Sciatic nerve (tissue), 2 donors: ENCODE data around the gene SPG7. TPM values are rescaled to one million over a fixed set of nuclear protein-coding genes. Genes with fewer than 3 reads are reported as not detected.

Experiments
- ATAC-seq: fragments of 200-7000 bp; cut with Tn5 transposase; one replicate; pipeline ENCODE4 v1.9.1; 2020; ENCODE audit warnings: mild to moderate bottlenecking, moderate library complexity
- DNase-seq: peaks from one replicate; pipeline ENCODE4 v3.0.0-alpha.2; 2020; ENCODE audit warnings: low spot score
- intact Hi-C: fragments of 100-400 bp; cut with DNase I; formaldehyde crosslinking; loops from one replicate; pipeline ENCODE4 v1.14.2; 2022
- total RNA-seq: library from RNA; stranded (reverse); fragmentation: NEBNext Ultra II Directional; extraction: Animal tissue kit (Norgen Biotek cat#: 25700); gene quantifications from one replicate; pipeline ENCODE4 v1.2.1, GENCODE V29; 2021
- donor health status: DM: no; HTN: no; CAD: no.
- donor health status: DM: no; HTN: no; CAD: no.

The SPG7 gene
- total RNA-seq, 1 donor from 2014 or later, result 104 TPM

DNA sequence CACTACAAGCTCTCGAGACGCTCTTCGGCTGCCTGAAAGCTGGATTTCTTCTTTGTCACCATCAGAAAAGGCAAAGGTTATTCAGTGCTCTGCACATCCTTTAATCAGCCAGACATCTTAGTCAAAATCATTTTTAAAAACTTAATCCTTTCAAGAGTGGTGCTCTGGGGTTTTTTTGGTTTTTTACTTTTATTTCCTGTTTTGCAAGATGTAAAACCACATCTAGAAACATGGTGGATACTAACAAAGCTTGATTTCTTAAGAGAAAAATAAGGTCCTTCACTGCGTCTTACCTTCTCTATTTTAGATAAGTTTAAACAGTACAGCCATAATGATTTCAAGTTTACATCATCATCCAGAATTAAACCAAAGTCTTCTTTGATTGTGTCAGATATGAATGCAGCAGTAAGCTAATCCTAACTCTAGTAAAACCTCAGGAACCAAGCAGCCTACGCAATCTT, 24.1 kb upstream of the SPG7 start:
- intact Hi-C loops, result no loop called here
- ATAC-seq (no peak), DNase-seq (no peak)

- intact Hi-C loops, result no loop called here
- ATAC-seq (no peak), DNase-seq (no peak)
These were observed 23.1 kb upstream of the SPG7 start for GRCh38 chr16:89484923-89485679.

GRCh38 chr16:89485701-89486246, 22.4 kb upstream of the SPG7 start:
- ATAC-seq, result no peak
- intact Hi-C loops, result no loop called here
- no peak for DNase-seq

DNA sequence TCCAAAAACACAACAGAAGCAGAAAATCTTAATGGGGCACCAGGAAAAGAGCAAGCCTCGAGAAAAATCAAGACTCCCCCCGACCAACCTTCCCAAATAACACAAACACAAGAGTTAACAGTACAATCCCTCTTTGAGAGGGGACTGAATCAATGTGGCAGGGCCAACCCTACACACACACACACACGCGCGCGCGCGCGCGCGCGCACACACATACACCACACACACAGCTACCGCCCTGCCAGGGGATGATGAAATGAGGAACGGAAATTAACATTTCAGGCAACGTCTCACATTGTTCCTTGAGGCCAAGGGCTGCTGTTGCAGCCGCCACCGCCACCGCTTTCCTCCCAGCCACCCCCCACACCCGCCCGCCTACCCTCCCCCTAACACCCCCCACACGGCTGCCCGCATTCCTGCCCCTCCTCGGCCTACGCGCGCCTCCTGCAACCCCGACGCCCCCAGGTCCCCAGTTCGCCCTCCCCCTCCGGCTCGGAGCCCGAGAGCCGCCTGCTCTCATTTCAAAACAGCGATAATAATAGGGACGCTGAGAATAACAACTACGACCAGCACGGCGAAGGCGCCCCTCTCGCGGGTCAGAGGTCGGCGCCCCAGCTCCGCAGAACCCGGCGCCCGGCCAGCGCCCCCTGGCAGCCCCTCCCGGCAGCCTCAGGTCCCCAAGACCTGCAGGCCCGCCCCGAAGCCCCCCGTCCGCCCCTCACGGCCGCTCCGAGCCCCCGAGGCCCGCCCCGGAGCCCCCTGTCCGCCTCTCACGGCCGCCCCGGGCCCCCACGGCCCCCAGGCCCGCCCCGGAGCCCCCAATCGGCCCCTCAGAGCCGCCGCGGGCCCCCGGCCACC, 18.9 kb upstream of the SPG7 start:
- ATAC-seq (peak; percentile 78), DNase-seq (peak; percentile 88)
- intact Hi-C loops, result no loop called here

- DNase-seq (no peak), ATAC-seq (no peak)
- intact Hi-C loops, result loop anchor here (10.0 kb wide), 1 partner anchor 155 kb away; no protein-coding TSS in a partner anchor
These were observed 18.2 kb upstream of the SPG7 start for GRCh38 chr16:89489898-89490438.

GRCh38 chr16:89490439-89491237, 17.6 kb upstream of the SPG7 start, which contains the start of gene ANKRD11:
TSS of gene ANKRD11 (minus strand) at chr16:89490561. CDS start at chr16:89317019, 173,542 bp downstream.
- DNase-seq (peak; percentile 99), ATAC-seq (peak; percentile 99)
- intact Hi-C loops, result loop anchor here (10.0 kb wide), 1 partner anchor 156 kb away; no protein-coding TSS in a partner anchor

DNA sequence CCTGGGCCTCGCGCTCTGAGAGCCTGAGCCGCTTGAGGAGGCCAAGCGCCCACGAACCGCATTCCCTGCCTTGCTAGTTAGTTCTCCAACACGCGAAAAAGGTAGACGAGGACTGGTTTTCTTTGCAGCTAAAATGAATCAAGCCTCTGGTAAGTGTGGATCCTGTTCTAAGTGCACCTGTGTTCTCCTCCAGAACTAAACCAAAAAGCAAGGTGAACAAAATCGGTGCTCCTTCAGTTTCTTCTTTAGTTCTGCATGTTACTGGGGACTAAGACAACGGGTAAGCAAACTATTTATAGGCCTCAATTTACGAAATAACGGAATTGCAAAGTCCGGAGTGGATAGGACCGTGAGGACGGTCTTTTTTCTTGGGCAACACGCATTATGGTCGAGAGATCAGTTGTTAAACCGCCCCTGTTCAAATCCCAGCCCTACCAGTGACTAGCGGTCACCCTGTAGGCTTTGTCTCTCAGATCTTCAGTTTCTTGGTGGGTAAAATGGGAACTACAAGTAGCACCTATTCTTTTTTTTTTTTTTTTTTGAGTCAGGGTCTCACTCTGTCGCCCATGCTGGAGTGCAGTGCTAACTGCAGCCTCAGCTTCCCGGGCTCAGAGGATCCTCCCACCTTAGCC, 16.8 kb upstream of the SPG7 start:
- ATAC-seq (no peak), DNase-seq (no peak)
- intact Hi-C loops, result loop anchor here (10.0 kb wide), 1 partner anchor 157 kb away; no protein-coding TSS in a partner anchor

DNA sequence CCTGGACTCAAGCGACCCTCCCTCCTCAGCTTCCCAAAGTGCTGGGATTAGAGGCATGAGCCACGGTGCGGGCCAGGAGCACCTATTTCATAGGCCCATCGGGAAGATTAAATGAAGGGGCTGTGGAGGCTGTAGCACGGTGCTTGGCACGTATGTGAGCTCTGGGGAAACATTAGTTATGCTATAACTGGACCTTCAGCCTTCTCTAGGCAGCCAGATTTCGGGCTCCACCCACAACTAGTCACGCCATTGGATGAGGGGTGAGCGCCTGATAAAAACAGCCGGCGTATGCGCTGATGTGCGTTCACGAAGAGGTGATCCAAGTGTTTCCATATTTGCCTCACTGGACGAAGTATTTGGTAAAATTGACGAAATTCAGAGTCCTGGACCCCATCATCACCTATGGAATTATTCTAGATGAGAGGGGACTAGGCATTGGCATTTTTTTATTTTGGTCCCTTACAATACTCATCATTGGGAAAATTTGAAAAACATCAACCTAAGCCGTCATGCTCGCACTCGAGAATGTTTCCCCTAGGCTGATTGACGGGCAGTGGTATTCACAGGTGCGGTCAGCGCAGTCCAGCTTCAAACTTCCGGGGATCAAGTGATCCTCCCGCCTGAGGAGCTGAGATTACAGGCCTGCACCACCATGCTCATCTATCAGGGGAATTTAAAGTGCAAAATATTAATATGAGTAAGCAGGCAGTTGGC, 16.1 kb upstream of the SPG7 start:
- intact Hi-C loops, result loop anchor here (10.0 kb wide), 1 partner anchor 157 kb away; no protein-coding TSS in a partner anchor
- ATAC-seq (no peak), DNase-seq (no peak)

- DNase-seq, result no peak
- intact Hi-C loops, result loop anchor here (10.0 kb wide), 1 partner anchor 159 kb away; no protein-coding TSS in a partner anchor
- no peak for ATAC-seq
These were observed 14.4 kb upstream of the SPG7 start for GRCh38 chr16:89493776-89494175.

DNA sequence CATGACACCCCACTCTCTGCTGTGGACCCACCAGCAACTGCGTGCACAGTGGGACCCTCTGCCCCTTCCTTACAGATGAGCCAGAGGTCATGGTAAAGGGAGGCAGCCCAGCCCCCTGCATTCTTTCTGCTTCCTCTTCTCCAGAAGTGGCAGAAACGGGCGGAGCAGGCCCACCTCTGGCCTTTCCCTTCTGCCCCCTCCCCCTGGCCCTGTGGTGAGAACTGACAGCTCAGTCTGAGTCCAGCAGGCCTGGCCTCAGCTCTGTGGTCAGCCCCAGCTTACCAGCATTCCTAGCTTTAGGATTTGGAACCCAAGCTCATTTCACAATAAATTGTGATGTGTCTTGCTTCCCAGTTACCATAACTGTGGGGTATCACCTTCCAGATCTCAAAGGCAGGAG, 13.1 kb upstream of the SPG7 start:
- DNase-seq (no peak), ATAC-seq (no peak)
- intact Hi-C loops, result loop anchor here (10.0 kb wide), 1 partner anchor 160 kb away; no protein-coding TSS in a partner anchor

- peak; percentile 74 for ATAC-seq
These were observed 9.4 kb upstream of the SPG7 start for GRCh38 chr16:89498839-89499238.

DNA sequence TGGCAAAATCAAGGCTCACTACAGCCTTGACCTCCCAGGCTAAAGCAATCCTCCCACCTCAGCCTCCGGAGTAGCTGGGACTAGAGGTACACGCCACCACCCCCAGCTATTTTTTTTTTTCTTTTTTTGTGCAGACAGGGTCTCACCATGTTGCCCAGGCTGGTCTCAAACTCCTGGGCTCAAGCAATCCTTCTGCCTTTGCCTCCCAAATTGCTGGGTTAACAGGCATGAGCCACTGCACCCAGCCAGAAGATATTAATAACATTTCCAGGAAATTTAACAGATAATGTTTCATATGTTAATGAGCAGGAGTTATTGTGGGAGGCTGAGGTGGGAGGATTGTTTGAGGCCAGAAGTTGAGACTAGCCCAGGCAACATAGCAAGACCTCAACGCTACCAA, 8.4 kb upstream of the SPG7 start:
- DNase-seq, result no peak
- intact Hi-C loops, result loop anchor here (10.0 kb wide), 1 partner anchor 165 kb away; no protein-coding TSS in a partner anchor
- ATAC-seq, result no peak

More at GRCh38 chr16:89498839-89499238, 9.4 kb upstream of the SPG7 start:
- intact Hi-C loops, result loop anchor here (10.0 kb wide), 1 partner anchor 164 kb away; no protein-coding TSS in a partner anchor
- no peak for DNase-seq

DNA sequence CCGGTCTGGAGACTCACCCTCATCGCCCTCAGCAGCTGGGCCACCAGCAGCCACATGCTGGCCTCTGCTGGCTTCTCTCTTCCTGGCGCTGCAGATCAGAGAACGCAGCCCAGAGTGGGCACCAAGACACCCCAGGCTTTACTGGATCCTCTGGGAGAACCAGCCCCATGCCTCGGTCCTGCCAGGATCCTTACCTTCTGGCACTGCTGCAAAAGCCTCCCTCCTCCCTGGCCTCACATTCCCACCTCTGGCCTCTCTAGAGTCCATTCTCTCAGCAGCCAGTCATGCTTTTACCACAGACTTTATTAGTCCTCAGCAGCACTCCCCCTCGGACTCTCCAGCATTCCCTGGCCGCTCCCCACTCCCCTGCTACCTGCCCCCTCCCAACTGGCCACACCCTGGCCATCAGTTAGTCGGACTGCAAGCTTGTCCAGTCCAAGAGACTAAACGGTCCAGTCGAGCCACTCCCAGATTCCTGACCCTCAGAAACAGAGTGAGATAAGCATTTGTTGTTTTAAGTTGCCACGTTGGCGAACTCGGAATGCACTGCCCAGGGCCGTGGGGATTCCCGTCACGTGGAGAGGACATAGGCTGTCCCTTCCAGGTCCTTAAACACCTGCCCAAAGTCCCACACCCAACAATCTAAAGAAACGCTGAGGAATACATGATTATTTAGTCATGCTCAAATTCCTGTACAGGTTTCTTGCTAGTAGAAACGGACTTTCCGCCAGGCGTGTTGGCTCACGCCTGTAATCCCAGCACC, 5.9 kb upstream of the SPG7 start:
- DNase-seq (no peak), ATAC-seq (no peak)
- intact Hi-C loops, result no loop called here

GRCh38 chr16:89504091-89504490, 4.1 kb upstream of the SPG7 start:
- no peak for DNase-seq
- intact Hi-C loops, result no loop called here

GRCh38 chr16:89505204-89506112, 2.7 kb upstream of the SPG7 start:
- ATAC-seq (peak; percentile 78), DNase-seq (peak; percentile 93)
- intact Hi-C loops, result no loop called here

More at GRCh38 chr16:89504091-89504490, 4.1 kb upstream of the SPG7 start:
- ATAC-seq, result no peak
